Hepatocyte (in vitro differentiated cells): ENCODE results near the gene ACRV1.

Experiments used
- EZH2phosphoT487 ChIP-seq: fragments of 200-600 bp; sonication (generic); IDR thresholded peaks from one replicate; pipeline ENCODE4 v1.6.1; 2018; ENCODE audit warnings: antibody characterized with exemption, mild to moderate bottlenecking, low read depth, moderate library complexity; ENCODE audit not compliant: unreplicated experiment, severe bottlenecking
- TF ChIP-seq, protein P1 (sequence below): fragments of 200-600 bp; sonication (generic); IDR thresholded peaks from 2 replicates; pipeline ENCODE4 v1.5.1; 2016; ENCODE audit warnings: antibody characterized with exemption, mild to moderate bottlenecking; ENCODE audit not compliant: poor library complexity

DNA sequence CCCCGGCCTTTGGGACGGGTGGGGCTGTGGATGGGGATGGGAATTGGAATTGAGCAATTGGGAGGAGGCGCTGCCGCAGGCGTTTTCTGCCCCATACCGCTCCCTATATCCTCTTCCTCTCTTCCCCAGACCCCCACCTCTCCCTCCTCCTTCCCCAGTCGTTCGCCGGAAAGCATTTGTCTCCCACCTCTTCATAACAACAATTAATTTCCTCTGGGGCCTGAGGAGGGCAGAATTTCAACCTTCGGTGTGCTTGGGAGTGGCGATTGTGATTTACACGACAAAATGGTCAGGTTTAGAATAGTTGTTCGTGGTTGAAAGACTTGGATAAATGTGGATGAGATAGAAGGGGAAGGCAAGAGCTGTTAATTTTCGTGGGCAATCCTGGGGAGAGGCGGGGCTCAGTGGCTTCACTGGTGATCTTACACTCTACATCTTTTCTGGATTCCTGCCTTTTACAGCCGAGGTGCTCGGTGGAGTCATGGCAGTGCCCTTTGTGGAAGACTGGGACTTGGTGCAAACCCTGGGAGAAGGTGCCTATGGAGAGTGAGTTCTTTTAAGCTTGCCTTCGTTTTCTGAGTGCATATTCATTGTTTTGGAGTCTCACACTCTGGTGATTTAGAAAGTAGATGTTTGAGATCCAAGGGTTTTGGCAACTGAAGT, 54.2 kb downstream of the ACRV1 start:
- TF ChIP-seq, protein P1, sequence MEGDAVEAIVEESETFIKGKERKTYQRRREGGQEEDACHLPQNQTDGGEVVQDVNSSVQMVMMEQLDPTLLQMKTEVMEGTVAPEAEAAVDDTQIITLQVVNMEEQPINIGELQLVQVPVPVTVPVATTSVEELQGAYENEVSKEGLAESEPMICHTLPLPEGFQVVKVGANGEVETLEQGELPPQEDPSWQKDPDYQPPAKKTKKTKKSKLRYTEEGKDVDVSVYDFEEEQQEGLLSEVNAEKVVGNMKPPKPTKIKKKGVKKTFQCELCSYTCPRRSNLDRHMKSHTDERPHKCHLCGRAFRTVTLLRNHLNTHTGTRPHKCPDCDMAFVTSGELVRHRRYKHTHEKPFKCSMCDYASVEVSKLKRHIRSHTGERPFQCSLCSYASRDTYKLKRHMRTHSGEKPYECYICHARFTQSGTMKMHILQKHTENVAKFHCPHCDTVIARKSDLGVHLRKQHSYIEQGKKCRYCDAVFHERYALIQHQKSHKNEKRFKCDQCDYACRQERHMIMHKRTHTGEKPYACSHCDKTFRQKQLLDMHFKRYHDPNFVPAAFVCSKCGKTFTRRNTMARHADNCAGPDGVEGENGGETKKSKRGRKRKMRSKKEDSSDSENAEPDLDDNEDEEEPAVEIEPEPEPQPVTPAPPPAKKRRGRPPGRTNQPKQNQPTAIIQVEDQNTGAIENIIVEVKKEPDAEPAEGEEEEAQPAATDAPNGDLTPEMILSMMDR: peak; percentile 35
- no peak for TF ChIP-seq EZH2phosphoT487
